GM23248 (cell line): Measurements from ENCODE around the gene CD163L1.

Source experiments
- EZH2 ChIP-seq: fragments of 200-600 bp; sonication (generic); IDR thresholded peaks from 2 replicates; pipeline ENCODE4 v1.6.1; 2018; ENCODE audit warnings: antibody characterized with exemption, mild to moderate bottlenecking; ENCODE audit not compliant: insufficient read depth, poor library complexity, severe bottlenecking
- EZH2phosphoT487 ChIP-seq: fragments of 200-600 bp; sonication (generic); IDR thresholded peaks from 2 replicates; pipeline ENCODE4 v1.6.1; 2018; ENCODE audit warnings: antibody characterized with exemption, moderate library complexity, mild to moderate bottlenecking, low read depth; ENCODE audit not compliant: insufficient read depth

- TF ChIP-seq EZH2 = no peak
- no peak for TF ChIP-seq EZH2phosphoT487
Observed at GRCh38 chr12:7374423-7375144, 69.4 kb downstream of the CD163L1 start.
